Eye (tissue), 1 donor: ENCODE results near the gene NLGN1.

Experiments
- DNase-seq: peaks from one replicate; pipeline ENCODE4 v3.0.0-alpha.2; 2015

NLGN1 gene

GRCh38 chr3:173774294-173774693 is 376.8 kb downstream of the NLGN1 start:
- no peak for DNase-seq

- DNase-seq: no peak
Measured at GRCh38 chr3:173778251-173778650, 380.7 kb downstream of the NLGN1 start.

GRCh38 chr3:173780067-173780466 is 382.5 kb downstream of the NLGN1 start:
- DNase-seq: no peak

DNA sequence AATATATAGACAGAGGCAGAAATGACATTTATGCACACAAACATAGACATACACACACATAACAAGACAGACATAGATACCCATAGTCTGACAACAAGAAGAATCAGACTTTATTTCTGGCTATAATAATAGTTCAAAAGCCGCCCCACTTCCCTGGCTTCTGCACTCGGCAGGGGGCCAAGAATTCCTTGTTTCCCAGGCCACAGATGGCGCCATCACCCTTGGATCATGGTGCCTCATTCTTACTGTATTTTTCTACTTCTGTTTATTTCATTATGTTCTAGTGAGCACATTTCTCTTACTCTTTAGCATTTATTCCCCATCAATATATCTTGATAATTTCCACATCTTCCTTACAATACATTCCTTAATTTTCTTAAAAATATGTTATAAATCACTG is 387.5 kb downstream of the NLGN1 start:
- DNase-seq: no peak

DNA sequence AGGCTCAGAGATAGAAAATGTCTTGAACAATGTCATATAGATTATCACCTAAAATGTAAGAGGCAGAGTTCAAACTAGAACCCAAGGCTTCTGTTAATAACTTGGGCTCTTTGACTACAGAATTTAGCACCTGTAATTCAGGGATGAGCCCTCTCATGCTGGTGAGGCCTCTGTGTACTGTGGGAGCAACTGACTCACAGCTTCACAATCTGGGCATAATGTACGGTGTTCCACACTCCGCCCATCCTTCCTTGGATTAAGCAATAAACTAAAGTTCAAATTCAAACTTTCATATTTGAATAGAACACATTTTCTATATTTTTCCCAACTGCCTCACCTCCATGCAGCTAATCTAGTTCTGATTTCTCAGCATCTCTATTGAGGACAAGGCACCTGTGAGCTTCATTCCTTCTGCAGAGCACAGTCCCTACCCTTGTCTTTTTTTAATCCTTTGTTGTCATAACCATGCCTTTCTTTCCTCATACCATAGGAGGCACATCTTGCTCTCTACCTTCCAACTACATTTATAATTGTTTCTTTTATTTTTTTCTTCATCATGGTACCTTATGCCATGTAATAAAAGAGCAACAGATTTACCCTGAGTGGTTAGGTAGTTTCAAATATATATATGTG is 392.1 kb downstream of the NLGN1 start:
- DNase-seq: no peak

DNA sequence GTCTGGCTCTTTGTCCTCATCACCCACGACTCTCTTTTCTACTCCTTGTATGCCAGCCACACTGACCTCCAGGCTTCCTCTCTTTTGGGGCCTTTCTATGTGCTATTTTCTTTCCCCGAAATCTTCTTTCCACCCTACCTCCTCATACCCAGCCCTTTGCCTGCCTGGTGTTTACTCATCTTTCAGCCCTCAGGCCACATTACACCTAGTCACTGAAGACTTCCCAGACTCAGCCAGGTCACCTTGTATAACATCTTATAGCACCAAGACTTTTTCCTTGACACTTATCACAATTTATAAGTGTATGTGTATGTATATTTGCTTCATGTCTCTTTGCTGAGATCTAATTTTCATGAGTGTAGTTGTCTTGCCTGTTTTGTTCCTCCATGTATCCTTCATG is 396.4 kb downstream of the NLGN1 start:
- no peak for DNase-seq

DNA sequence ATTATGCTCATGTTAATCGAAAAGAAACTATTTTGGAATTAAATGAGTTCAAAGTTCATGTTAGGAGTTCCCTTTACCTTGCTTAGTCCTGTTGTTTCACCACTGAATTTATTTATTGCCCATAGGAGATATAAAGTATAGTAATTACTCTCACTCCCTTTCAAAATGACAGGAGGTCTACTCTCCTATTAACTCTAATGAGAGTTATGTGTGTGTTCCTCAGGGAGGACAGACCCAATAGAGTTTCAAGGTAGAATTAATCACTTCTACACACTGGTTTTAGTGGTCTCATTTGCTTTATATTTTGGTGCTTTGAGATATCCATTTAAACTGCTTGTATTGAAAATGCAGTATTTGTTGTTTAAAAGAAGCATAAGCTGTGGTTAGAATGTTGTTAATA is 398.9 kb downstream of the NLGN1 start:
- DNase-seq: no peak

DNA sequence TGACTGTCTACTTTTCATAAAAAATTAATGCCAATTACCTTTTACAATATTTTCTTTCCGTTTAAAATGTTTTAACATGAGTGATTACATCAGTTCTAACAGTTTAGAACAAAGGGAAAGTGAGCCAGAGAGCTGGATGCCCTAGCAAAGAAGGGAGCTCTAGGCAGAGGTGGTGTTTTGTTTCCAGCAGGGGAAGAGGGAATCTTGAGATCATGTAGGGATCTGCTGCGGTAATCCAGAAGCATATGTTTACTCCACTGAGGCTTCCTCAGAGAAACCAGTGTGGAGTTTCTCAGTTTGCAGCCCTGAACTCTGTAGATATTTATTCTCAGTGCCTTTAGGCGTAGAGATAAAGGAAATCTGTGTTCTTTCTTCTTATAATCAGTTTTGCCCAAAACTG is 399.3 kb downstream of the NLGN1 start:
- no peak for DNase-seq

DNA sequence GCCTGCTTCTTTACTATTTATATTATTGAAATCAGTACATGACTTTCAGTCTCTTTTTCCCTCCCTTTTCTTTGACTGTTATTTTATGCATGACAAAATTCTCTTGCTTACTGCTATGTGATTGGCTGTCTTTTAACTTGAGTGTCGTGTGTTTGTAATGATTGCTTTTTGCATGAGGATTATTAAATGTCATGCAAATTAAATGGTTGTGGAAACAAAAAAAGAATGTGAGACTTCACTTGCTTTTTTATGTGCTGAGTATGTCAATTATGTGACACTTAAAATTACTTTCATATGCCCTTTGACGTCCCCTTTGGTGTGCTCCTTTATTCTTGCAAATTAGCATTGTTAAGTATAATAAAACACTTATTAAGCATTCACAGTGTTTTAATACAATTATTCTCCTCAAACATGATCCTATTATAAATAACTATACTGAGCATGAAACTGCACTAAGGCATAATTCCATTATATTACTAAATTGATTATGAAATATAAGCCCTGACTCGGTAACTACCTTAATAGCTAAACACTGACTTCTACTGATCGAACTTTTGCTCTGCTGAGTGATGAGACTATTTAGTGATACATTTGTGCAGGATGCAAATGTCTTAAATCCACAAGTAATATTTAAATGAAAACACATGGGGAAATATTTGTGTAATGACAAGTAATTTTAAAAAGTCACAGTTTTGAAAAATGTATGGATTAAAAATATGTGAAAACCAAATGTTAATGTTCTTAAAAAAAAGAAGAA is 401.7 kb downstream of the NLGN1 start:
- no peak for DNase-seq

DNA sequence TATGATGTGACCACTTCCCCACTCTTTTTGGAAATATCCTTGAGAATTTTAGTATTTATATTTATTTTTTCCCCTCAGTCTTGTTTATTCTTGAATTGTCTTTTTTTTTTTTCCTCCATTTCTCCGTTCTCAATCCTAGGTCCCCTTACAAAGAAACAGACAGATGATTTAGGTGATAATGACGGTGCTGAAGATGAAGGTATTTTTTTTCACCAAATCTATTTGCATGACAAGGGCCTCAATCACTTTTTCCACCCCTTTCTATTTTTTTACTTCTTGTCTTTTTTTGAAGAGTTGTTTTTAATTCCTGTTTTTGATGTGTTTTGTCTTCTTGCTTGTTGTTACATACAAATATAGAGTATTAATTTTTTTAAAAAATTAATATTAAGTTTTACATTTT is 402.6 kb downstream of the NLGN1 start:
- DNase-seq: no peak

DNA sequence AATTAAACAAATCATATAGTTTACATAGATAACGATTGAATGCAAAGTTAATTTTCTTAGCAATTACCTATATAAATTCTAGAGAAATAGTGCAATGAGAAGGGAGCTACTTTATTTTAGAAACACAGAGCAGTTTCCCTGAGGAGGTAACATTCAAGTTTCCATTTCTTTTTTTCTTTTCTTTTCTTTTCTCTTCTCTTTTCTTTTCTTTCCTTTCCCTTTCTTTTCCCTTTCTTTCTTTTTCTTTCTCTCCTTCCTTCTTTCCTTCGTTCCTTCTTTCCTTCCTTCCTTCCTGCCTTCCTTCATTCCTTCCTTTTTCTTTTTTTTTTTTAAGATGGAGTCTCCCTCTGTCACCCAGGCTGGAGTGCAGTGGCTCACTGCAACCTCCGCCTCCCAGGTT is 417.3 kb downstream of the NLGN1 start:
- no peak for DNase-seq

DNA sequence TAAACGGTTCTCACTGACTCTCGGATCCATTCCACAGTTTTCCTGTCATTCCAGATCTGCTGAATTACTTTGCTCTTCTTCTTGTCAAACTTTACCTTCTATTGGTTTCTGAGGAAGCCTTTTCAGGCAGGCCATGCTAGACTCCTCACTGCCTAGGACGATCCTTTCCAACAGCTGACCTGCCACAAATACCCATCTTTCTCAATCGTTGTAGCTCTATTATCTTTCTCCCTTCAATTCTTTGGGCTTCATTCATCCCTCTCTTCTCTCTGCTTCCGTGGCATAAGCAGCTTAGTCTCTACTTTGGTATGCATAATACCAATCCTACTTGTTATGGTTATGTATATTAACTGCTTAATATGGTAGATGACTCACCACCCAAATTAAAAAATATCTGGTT is 421.8 kb downstream of the NLGN1 start:
- no peak for DNase-seq

DNA sequence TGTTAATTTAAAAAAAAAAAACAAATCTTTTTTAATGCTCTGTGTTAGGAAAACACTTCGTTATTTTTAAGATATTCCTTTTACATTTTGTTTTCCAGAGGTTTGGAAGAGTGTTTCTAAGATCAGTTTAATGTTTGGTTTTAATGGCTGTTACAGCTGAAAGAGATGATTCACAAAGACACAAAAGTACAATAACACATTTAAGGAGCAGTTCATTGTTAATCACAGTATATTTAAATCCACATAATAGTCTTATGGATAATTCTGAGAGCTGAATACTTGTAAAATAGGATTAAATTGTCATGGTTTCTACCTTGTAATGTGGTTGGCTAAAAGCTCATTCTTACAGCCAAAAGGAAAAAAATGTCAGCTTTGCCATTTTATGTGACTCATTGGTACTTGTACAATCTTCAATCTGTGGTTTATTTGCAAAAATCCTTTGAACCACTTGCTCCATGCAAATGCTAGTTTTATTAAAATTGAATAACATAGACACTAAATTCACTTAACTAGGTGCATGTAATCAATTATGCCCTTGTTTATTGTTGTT is 426.4 kb downstream of the NLGN1 start:
- no peak for DNase-seq

DNA sequence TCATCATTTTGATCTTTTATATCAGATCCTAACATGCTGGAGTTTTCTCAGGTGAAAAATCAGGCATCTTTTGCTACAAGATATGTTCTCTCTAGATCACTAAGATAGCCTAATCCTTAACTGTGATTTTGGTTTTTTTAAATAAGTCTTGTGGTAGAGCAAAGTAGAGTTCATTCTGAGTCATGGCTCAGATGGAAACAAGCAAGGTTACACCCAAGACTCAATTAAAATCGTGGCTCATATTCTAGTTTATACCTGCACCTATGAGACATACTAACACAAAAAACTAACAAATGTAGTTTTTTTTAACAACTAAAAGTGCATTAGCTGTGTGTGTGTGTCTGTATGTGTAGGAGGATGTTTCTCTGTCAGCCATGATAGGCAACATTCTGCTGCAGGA is 428.2 kb downstream of the NLGN1 start:
- DNase-seq: no peak

DNA sequence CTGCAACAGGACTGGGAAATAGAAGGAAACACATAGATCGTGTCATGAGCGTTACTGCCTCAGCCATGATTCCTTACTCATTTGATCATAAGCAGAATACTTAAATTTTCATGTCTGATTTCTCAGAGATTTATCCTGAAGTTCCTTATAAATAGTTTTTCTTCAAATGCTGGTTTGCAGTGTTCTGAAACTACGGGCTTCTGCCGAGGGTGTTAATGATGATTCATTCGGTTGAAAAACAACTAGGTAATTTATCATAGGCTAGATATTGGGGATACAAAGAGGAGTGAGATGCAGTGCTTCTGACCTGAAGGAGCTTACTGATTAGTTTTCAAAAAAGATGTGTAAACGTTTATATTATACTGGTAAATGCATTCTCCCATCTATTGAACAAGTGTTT is 428.9 kb downstream of the NLGN1 start:
- DNase-seq: no peak

GRCh38 chr3:173826901-173827609 is 429.5 kb downstream of the NLGN1 start:
- no peak for DNase-seq

GRCh38 chr3:173838644-173839043 is 441.1 kb downstream of the NLGN1 start:
- no peak for DNase-seq

DNA sequence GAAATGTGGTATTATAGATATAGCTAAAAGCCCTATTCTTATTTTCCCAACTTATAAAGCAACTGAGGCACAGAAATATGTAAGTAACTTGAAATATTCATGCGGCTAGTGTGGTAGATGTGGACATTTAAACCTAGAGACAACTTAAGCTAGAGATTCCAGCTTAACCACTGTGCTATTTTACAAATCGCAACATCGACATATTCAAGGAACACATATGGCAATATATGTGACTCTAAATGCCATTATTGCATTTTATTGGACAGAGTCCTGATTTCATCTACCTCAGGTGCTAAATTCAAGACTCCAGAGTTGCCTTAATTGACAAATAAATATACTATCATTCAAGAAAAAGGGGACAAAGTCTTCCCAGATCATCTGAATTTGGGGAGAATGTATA is 442.3 kb downstream of the NLGN1 start:
- DNase-seq: no peak

GRCh38 chr3:173841334-173841733 is 443.8 kb downstream of the NLGN1 start:
- DNase-seq: no peak

- DNase-seq: no peak
Measured at GRCh38 chr3:173843060-173843459, 445.5 kb downstream of the NLGN1 start.

DNA sequence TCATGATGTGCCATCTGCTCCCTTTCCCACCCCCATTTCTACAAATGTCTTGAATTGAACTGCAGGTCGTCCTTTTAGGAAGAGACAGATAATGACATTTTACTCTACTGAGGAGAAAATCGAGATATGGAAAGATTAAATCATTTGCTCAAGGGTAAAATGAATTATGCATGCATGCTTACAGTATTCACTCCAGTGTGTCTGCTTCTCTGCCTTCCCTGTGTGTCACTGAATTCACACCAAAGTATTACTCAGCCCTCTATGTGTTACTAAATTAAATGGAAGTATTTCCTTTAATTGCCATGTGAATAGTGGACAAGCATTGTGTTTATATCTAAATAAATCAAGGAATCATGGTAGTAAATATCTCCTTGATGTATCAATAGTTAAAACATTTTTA is 449.0 kb downstream of the NLGN1 start:
- no peak for DNase-seq

GRCh38 chr3:173849489-173849888 is 451.9 kb downstream of the NLGN1 start:
- no peak for DNase-seq

GRCh38 chr3:173857154-173857553 is 459.6 kb downstream of the NLGN1 start:
- no peak for DNase-seq

- DNase-seq: no peak
Measured at GRCh38 chr3:173862701-173863100, 465.2 kb downstream of the NLGN1 start.
